Activated T-helper 1 cell treated with anti-CD3 and anti-CD28 coated beads, Interleukin-12 subunit alpha, Interleukin-12 subunit beta, Interleukin-2, Interleukin-4 antibody, amounts not matched to agents 30 ng/mL and 10 ng/mL and 1 ng/mL, durations not matched to agents 14 hours and 24 hours and 36 hours (primary cell): Measurements from ENCODE around the gene DYSF. TPM values are rescaled to one million over a fixed set of nuclear protein-coding genes. Genes with fewer than 3 reads are reported as not detected.

Experiments
- DNase-seq: peaks from one replicate; pipeline ENCODE4 v3.0.0; 2021; ENCODE audit warnings: low spot score
- H3K27ac Mint-ChIP-seq: one replicate; pipeline ENCODE4 v1.8.0; 2021; ENCODE audit warnings: mild to moderate bottlenecking, mixed read lengths
- H3K27me3 Mint-ChIP-seq: one replicate; pipeline ENCODE4 v1.8.0; 2022; ENCODE audit warnings: mild to moderate bottlenecking, moderate library complexity, mixed read lengths; ENCODE audit not compliant: insufficient read depth
- H3K36me3 Mint-ChIP-seq: one replicate; pipeline ENCODE4 v1.8.0; 2021; ENCODE audit warnings: low read depth, mixed read lengths
- H3K4me1 Mint-ChIP-seq: one replicate; pipeline ENCODE4 v1.8.0; 2021; ENCODE audit warnings: low read depth, mixed read lengths
- H3K4me3 Mint-ChIP-seq: one replicate; pipeline ENCODE4 v1.8.0; 2021; ENCODE audit warnings: mild to moderate bottlenecking, moderate library complexity, mixed read lengths
- H3K9me3 Mint-ChIP-seq: one replicate; pipeline ENCODE4 v1.8.0; 2021; ENCODE audit warnings: mixed read lengths
- intact Hi-C: fragments of 100-400 bp; cut with micrococcal nuclease; formaldehyde crosslinking; loops from one replicate; pipeline ENCODE4 v1.15.1; 2024
- total RNA-seq: library from RNA; stranded (reverse); gene quantifications from 2 replicates; pipeline ENCODE4 v1.2.3, GENCODE V29; 2022

Gene DYSF
- total RNA-seq, 1 donor from 2014 or later, result not detected

GRCh38 chr2:71596011-71596410, 142.7 kb downstream of the DYSF start:
- intact Hi-C loops, result no loop called here
- Mint-ChIP-seq H3K4me1 (no peaks in the 10 kb centered on the region), H3K27ac (no peak overlapping the region), H3K9me3 (no peaks in the 10 kb centered on the region), H3K27me3 (peaks cover 6% of the 10 kb centered on the region), H3K4me3 (no peak overlapping the region), H3K36me3 (no peaks in the 10 kb centered on the region)
- DNase-seq, result no peak

DNA sequence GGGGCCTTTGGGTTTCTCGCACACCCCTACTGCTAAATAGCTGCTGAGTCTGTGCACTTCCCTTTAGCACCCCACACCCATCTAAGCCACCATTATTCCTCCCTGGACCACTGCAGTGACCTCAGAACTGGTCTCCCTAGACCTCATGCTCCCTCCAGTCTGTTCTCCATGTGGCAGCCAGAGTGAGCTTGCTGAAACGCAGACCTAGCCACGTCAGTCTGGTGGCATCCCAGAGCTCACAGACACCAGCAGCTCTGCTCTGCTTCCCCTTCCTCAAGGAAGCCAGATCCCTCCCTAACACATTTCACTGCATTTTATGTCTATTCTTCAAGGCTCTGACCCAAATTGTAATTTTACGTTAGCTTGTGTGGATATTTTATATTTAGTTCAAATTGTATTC, 144.4 kb downstream of the DYSF start:
- intact Hi-C loops, result no loop called here
- no peaks in the 10 kb centered on the region for H3K4me1 Mint-ChIP-seq
- no peaks in the 10 kb centered on the region for H3K9me3 Mint-ChIP-seq
- no peak for DNase-seq
- H3K27me3 Mint-ChIP-seq, result peaks cover 6% of the 10 kb centered on the region
- no peak overlapping the region for H3K27ac Mint-ChIP-seq
- no peak overlapping the region for H3K4me3 Mint-ChIP-seq
- no peaks in the 10 kb centered on the region for H3K36me3 Mint-ChIP-seq

DNA sequence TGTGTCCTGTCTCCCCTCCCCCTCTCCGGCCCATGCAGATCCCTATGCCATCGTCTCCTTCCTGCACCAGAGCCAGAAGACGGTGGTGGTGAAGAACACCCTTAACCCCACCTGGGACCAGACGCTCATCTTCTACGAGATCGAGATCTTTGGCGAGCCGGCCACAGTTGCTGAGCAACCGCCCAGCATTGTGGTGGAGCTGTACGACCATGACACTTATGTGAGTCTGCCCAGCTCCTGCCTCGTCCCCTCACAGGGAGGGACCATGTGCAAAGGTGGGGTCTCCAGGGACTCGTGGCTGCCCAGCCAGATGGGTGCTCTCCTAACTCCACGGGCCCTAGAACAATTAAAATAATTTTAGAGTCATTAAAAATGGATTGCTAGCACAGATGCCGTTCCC, 145.2 kb downstream of the DYSF start:
- Mint-ChIP-seq H3K4me3 (no peak overlapping the region), H3K27me3 (peaks cover 6% of the 10 kb centered on the region), H3K9me3 (no peaks in the 10 kb centered on the region), H3K4me1 (peaks cover 7% of the 10 kb centered on the region), H3K36me3 (no peaks in the 10 kb centered on the region), H3K27ac (no peak overlapping the region)
- intact Hi-C loops, result no loop called here
- DNase-seq, result no peak

DNA sequence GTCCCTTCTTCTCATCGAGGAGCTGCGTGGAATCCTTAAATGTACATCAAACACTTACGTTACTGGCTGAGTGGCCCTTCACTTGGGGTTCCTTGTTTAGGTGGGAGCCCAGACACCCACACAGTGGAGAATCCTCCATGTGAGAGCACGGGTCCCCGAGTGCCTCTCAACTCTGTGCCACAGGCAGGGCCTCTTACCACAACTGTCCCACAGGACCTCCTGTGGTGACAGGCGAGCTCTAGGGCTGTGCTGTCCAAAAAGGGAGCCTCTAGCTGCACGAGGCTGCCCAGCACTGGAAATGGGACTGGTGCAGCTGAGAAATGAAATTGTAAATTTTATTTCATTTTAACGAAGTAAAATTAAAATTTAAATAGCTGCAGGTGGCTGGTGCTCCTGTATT, 145.7 kb downstream of the DYSF start:
- no peak overlapping the region for H3K27ac Mint-ChIP-seq
- no peaks in the 10 kb centered on the region for H3K36me3 Mint-ChIP-seq
- H3K9me3 Mint-ChIP-seq, result no peaks in the 10 kb centered on the region
- H3K4me1 Mint-ChIP-seq, result peaks cover 10% of the 10 kb centered on the region
- no peak for DNase-seq
- H3K27me3 Mint-ChIP-seq, result peaks cover 6% of the 10 kb centered on the region
- intact Hi-C loops, result no loop called here
- H3K4me3 Mint-ChIP-seq, result no peak overlapping the region

- Mint-ChIP-seq H3K4me3 (no peak overlapping the region), H3K27ac (peak overlapping the region; percentile 67), H3K27me3 (peaks cover 6% of the 10 kb centered on the region), H3K4me1 (peaks cover 16% of the 10 kb centered on the region), H3K9me3 (no peaks in the 10 kb centered on the region), H3K36me3 (no peaks in the 10 kb centered on the region)
- no peak for DNase-seq
- intact Hi-C loops, result no loop called here
Observed at GRCh38 chr2:71599646-71600236, 146.4 kb downstream of the DYSF start.

DNA sequence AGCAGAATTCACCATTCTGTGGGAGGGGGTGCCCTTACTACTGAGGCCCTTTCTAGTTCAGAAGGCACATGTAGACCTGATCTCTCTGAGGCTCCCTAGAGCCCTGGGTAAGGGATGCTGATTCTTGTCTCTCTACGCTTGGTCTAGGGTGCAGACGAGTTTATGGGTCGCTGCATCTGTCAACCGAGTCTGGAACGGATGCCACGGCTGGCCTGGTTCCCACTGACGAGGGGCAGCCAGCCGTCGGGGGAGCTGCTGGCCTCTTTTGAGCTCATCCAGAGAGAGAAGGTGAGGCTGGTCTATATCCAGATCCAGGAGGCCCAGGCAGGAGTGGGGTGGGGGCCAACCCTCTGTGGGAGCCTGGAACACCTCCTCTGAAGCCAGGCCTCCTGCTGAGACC, 147.2 kb downstream of the DYSF start:
- intact Hi-C loops, result no loop called here
- Mint-ChIP-seq H3K4me1 (peaks cover 22% of the 10 kb centered on the region), H3K27me3 (peaks cover 6% of the 10 kb centered on the region), H3K4me3 (no peak overlapping the region), H3K27ac (no peak overlapping the region), H3K9me3 (no peaks in the 10 kb centered on the region), H3K36me3 (no peaks in the 10 kb centered on the region)
- no peak for DNase-seq

- intact Hi-C loops, result no loop called here
- H3K36me3 Mint-ChIP-seq, result no peaks in the 10 kb centered on the region
- peaks cover 6% of the 10 kb centered on the region for H3K27me3 Mint-ChIP-seq
- no peak overlapping the region for H3K4me3 Mint-ChIP-seq
- no peak for DNase-seq
- H3K27ac Mint-ChIP-seq, result no peak overlapping the region
- H3K9me3 Mint-ChIP-seq, result no peaks in the 10 kb centered on the region
- H3K4me1 Mint-ChIP-seq, result peaks cover 22% of the 10 kb centered on the region
Observed at GRCh38 chr2:71601136-71602114, 148.1 kb downstream of the DYSF start.

DNA sequence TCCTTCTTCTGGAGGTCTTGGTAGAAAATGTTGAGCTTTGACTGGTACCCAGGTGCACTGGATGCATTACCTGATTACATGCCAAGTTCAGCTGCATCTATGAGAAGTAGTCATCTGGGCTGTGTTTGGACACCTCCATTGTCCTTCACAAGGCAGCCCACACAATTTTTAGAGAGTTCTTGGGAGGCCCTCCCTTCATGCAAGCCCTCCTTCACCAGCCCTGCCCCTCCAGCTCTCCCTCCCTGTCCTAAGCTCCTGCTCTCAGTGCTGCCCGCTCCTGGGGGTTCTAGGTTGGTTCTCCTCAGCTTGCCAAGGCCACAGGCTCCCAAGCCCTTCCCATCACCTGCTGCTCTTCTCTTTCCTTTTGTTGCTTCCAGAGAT, 148.7 kb downstream of the DYSF start:
- intact Hi-C loops, result no loop called here
- H3K27ac Mint-ChIP-seq, result peak overlapping the region; percentile 35
- no peaks in the 10 kb centered on the region for H3K9me3 Mint-ChIP-seq
- no peaks in the 10 kb centered on the region for H3K36me3 Mint-ChIP-seq
- no peak overlapping the region for H3K4me3 Mint-ChIP-seq
- H3K27me3 Mint-ChIP-seq, result peaks cover 6% of the 10 kb centered on the region
- peaks cover 22% of the 10 kb centered on the region for H3K4me1 Mint-ChIP-seq
- no peak for DNase-seq

GRCh38 chr2:71602581-71602980, 149.2 kb downstream of the DYSF start:
- Mint-ChIP-seq H3K4me1 (peaks cover 22% of the 10 kb centered on the region), H3K9me3 (no peaks in the 10 kb centered on the region), H3K27me3 (peaks cover 6% of the 10 kb centered on the region), H3K4me3 (no peak overlapping the region), H3K36me3 (no peaks in the 10 kb centered on the region), H3K27ac (peak overlapping the region; percentile 35)
- intact Hi-C loops, result no loop called here
- DNase-seq, result no peak

DNA sequence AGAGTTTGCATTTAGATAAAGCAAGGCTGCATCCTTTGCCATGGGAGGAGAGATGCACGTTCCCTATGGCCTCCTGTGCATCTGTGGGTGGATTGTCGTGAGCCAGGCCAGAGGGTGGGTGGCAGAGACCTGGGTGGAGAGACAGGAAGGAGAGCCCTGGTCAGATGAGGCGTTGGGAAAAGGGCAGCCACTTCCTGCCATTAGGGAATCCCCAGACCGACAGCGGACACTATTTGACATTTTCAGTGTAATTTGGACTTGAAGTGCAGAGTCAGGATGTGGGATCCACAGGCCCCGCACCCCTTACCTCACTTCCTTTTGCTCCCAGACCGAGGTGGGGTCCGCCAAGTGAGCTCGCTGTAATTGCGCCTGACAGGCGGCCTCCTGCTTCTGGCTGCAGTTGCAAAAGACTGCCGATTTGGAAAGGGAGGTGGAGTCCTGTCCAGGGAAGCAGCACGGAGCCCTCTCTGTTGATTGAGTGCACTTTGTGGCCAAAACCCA, 150.0 kb downstream of the DYSF start:
- Mint-ChIP-seq H3K36me3 (no peaks in the 10 kb centered on the region), H3K4me1 (peaks cover 22% of the 10 kb centered on the region), H3K27me3 (peaks cover 6% of the 10 kb centered on the region), H3K4me3 (no peak overlapping the region), H3K9me3 (no peaks in the 10 kb centered on the region), H3K27ac (no peak overlapping the region)
- DNase-seq, result no peak
- intact Hi-C loops, result no loop called here

GRCh38 chr2:71603851-71604725, 150.7 kb downstream of the DYSF start:
- Mint-ChIP-seq H3K9me3 (no peaks in the 10 kb centered on the region), H3K4me3 (peak overlapping the region; percentile 16), H3K4me1 (peaks cover 22% of the 10 kb centered on the region), H3K36me3 (no peaks in the 10 kb centered on the region), H3K27ac (no peak overlapping the region), H3K27me3 (peaks cover 6% of the 10 kb centered on the region)
- intact Hi-C loops, result no loop called here
- no peak for DNase-seq

GRCh38 chr2:71604726-71605120, 151.4 kb downstream of the DYSF start:
- Mint-ChIP-seq H3K27me3 (peaks cover 4% of the 10 kb centered on the region), H3K9me3 (no peaks in the 10 kb centered on the region), H3K27ac (no peak overlapping the region), H3K36me3 (no peaks in the 10 kb centered on the region), H3K4me1 (peaks cover 22% of the 10 kb centered on the region), H3K4me3 (no peak overlapping the region)
- no peak for DNase-seq
- intact Hi-C loops, result no loop called here
